GM12872 (cell line): ENCODE results near the gene CALML6.

Experiments
- CTCF ChIP-seq: IDR thresholded peaks from 3 replicates; pipeline ENCODE4 v1.5.1; 2011; ENCODE audit warnings: low read depth, mild to moderate bottlenecking, low read length, moderate library complexity; ENCODE audit not compliant: insufficient read depth

CALML6 gene

GRCh38 chr1:1910033-1910465 is 5.0 kb upstream of the CALML6 start:
- no peak for TF ChIP-seq CTCF

- no peak for TF ChIP-seq CTCF
Observed at GRCh38 chr1:1910651-1911331, 4.3 kb upstream of the CALML6 start.

GRCh38 chr1:1911350-1912041 is 3.6 kb upstream of the CALML6 start:
- no peak for TF ChIP-seq CTCF

GRCh38 chr1:1914101-1914970 is 724 bp upstream of the CALML6 start:
- no peak for TF ChIP-seq CTCF

GRCh38 chr1:1915911-1916840 is 1.1 kb downstream of the CALML6 start:
- no peak for TF ChIP-seq CTCF

GRCh38 chr1:1916851-1917251 is 1.8 kb downstream of the CALML6 start:
- no peak for TF ChIP-seq CTCF
